Thyroid gland (tissue), 4 donors: ENCODE measurements around the gene SP8.
"Not testable (repeated sequence)": the region's sequence is repeated elsewhere in the genome, so short reads cannot be mapped to it uniquely, and the experiment has no call there.

Experiments used
- CTCF ChIP-seq, 6 experiments: fragments of 200-600 bp in 3 of 6; fragments of 450-650 bp in 3 of 6; sonication (generic) in 3 of 6; IDR thresholded peaks; one replicate each; pipeline ENCODE4 v1.5.1; 2016 to 2019; ENCODE audit warnings: antibody characterized with exemption in 6 of 6, mild to moderate bottlenecking in 2 of 6, inconsistent platforms in 1 of 6, moderate library complexity in 1 of 6
- POLR2A ChIP-seq, 2 donors: fragments of 450-650 bp; IDR thresholded peaks; one replicate each; pipeline ENCODE4 v1.6.1; 2017; ENCODE audit warnings: antibody characterized with exemption in 2 of 2, mild to moderate bottlenecking in 2 of 2, moderate library complexity in 1 of 2

- TF ChIP-seq CTCF, POLR2A (IDR thresholded peaks at IDR 0.05): not testable (repeated sequence)
These were observed 34.7 kb upstream of the SP8 start for GRCh38 chr7:20821390-20821789.
